ENCODE data around the gene RASSF7.

Gene RASSF7

DNA sequence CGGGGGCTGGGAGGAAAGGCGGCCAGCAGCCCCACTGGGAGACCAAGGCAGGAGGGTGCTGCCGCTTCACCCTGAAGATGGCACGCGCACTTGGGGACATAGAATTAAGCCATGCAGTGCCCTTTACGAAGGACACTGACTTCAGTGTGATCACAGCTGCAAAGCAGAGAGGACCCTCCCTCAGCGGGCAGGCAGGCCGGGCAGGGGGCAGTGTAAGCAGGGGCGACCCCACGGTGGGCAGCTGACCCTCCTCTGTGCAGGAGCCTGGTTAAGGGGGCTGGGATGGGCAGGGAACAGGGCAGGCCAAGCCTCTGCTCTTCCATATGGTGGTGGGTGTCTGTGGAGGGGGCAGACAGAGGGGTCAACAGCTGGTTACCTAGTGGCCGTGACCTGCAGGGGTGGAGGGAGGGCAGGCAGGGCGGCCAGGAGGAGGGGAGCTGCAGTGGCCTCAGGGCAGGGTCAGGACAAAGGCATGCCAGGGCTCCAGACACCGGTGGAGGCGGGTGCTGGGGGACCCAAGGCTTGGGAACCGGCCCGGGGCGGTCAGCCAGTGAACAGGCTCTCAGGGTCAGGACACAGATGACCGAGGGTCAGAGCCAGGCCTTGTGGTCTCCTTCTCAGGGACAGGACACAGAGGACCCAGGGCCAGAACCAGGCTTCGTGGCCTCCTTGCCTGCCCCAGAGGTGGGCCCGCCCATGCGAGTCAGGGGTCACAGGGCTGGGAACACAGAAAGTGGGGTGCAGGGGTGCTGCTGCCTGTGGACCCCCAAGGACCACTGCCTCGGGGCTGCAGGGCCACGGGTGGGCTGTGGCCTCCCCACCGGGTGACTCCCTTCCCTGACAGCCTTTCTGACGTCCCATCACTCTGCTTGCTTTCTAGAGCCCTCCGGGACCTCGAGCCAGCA is 7.4 kb upstream of the RASSF7 start:
- no peak for DNase-seq

DNA sequence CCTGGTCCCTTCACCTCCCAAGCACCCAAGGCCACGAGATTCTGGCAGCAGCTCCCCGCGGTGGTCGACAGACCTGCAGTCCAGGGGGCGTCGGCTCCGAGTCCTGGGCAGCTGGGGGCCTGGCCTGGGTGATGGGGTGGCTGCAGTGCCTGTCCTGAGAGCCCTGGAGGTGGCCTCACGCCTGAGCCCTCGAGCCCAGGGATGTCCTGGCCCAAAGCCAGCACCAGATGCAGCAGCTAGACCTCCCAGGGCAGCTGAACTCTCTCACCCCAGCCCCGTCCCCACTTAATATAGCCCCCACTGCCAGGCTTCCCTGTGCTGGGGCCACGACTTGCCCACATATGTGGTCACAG is 6.8 kb upstream of the RASSF7 start:
- DNase-seq: no peak

DNA sequence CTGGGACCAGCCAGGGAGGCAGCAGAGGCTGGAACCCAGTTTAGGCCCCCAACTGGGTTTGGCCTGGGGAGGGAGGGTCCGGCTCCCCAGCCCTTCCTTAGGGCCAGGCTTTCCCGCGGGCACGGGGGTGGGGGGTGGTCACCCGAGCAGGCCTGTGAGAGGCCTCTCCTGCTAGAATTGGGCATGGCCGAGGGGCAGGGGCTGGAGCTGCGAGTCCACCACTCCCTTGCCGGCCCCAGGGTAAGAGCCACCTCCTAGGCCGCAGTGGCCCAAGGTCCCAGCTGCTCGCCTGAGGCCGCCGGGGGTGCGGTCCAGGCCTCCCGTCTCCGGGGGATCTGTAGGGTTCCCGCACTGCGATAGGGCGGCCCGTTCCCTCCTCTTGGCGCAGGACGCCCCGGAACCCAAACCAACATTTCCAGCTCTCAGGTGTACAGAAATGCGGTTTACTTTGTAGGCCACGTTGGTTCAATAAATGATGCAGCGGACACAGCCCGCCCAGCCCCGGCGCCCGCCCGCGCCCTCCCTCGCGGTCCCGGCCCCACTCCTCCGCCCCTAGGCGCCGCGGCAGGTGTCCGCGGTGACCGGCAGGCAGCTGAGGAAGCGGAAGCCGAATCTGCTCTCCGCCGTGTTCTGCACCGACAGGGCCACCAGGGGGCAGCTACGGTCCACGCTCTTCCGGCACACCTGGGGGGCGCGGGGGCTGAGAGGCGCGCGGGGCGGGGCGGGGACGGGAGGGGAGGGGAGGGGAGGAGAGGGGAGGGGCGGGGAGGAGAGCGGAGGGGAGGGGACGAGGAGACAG is 6.1 kb upstream of the RASSF7 start:
- peak; percentile 79 for DNase-seq

DNA sequence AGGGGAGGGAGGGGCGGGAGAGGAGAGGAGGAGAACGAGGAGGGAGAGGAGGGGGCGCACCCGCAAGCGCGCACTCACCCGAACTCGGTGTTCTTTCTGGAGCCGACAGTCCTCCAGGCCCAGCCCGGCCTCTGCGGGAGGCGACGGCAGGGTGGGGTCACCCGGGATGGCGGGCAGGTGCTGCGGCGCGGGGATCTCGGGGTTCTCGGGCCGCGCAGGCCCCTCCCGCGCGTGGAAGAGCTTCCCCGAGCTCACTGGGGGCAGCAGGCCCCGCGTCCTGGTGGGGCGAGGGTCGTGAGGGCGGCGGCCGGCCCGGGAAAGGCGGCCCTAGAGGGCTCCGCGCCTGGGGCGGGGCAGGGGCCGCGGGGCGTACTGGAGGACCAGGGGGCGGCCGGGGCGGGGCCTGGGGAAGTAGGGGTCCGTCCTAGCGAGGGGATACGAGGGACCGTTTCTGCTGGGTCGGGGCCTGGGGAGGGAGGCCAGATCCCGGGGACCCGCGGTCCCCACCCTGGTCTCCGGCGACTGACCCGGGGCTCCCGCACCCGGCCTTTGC is 5.5 kb upstream of the RASSF7 start:
- no peak for DNase-seq

DNA sequence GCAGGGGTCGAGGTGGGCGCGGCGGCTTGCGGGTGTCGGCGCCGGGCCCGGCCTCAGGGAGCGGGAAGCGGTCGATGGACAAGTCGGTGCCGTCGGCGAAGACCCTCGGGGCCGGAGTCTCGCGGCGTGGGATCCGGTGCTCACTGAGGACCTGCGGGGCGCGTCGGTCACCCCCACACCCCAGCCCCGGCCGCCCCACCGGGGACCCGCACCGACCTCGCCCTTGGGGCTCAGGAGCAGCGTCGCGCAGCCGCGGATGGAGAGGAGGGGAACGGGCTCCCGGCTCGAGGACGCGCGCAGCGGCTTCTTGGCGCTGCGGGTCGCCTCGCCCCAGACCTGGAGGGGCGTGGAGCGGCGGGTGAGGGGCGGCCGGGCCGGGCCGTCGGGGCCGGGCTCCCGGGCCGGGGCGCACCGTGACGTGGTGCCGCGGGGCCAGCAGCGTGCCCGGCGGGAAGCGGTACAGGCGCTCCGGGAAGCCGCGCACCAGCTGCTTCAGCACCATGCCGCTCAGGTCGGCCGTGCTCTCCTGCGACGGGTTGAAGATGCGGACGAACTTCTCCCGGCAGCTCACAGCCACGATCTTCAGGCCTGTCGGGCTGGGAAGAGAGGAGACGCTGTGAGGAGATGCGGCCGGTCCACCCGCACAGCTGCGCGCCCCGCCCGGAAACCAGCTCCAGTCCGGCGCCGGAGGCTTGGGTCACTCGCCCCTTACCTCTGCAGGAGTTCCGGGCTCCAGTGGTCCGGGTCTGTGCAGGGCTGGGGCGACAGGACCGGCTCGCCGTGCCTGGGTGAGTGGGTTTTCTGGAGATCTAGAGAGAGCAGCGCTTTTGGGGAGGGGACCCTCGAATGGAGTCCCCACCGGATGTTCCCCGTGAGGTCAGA is 4.7 kb upstream of the RASSF7 start:
- DNase-seq: no peak

DNA sequence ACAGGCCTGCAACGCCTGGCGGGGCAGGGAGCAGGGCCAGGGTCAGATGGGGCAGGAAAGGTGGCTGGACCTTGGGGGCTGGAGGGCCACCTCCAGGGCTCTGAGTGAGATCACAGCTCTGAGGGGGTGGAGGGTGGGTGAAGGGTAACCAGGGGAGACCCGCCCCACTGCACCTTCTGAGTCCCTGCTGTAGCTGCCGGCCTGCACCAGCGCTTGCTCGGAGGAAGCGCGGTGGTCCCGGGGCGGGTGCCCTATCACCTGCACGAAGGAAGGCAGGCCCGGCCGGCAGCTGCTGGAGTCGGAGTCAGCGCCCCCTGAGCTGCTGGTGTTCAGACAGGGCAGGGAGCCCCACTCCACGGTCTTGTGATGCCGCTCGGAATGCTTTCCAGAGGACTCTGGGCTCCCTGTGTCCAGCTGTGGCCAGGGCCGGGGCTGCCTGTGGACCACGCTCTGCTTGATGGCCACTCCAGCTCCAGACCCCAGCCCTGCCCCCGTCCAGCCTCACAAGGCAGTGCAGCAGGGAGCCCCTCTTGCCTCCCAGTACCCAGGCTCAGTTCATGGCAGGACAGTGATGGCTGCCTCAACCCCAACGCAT is 4.0 kb upstream of the RASSF7 start:
- DNase-seq: no peak

DNA sequence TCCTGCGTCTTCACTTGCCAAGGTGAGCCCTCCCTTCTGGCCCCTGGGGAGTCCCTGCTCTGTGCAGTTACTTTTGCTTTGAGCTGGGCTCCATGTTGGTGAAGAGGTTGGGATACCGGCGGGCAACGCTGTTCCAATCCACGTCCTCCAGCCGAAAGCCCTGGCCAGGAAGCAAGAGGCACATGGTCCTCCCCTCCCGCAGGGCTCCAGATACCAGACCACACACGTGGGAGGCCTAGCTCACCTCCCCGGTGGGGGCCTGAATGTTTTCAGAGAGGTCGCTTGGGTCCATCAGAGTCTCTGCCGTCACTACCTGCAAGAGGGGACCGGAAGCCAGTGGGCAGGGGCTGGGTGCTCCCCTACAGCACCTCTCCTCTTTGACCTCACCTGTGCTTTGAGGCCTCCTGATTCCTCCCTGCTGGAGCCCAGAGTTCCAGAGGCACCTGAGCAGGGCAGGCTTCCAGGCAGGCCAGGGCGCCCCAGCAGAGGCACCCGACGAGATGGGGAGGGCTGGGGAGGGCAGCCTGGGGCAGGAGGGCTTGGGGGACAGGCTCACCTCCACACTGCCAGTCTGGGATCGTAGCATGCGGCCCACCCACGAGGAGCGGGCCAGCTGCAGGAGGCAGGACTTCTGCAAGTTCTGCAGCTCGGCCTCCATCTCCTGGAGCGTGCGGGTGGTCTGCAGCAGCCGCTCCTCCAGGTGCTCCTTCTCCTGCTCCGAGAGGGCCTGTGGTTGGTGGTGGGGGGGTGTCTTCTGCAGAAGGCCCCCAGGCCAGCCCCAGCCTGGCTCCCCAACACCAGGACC is 3.2 kb upstream of the RASSF7 start:
- no peak for DNase-seq

DNA sequence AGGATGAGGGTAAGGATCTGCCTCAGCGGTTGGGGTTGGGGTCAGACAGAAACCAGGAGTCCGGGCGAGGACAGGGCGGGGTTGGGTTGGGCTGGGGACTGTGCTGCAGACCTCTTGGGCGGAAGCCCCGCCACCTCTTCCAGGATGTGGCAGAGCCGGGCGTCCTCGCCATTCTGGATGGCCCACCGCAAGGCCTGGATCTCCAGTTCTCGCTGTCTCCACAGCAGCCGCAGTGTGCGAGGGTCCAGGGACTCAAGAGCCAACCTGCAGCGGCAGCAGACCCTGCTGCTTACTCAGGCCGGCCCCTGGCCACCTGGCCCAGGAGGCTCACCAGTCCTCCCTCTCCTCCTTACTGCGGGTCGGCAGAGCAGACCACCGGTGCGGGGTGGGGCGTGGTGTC is 2.3 kb upstream of the RASSF7 start:
- no peak for DNase-seq

DNA sequence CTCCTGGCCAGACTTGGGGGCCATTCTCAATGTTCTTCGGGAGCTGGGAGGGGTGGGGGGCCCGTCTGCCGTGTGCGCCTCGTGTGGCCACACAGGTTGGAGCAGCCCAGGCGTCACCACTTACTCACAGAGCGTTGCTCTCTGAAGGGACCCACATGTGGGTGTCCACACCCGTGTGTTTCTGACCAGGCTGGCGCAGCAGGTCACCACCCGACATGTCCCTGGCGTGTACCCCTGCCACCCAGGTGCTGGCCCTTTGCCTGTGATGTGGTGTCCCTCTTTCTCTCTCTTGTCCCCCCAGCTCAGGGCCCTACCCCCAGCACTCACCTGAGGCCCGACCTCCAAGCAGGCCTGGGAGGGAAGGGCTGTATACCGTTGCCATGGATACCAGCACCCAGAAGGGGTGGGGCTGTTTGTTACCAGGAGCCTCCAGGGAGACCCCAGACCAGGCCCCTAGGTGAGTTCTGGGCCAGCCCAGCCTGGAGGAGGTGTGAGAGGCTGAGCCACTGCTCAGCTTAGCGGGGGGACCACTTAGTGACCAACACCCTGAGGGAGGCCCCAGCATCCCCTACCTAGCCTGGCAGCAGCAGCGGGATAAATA is 1.6 kb upstream of the RASSF7 start:
- DNase-seq: no peak

DNA sequence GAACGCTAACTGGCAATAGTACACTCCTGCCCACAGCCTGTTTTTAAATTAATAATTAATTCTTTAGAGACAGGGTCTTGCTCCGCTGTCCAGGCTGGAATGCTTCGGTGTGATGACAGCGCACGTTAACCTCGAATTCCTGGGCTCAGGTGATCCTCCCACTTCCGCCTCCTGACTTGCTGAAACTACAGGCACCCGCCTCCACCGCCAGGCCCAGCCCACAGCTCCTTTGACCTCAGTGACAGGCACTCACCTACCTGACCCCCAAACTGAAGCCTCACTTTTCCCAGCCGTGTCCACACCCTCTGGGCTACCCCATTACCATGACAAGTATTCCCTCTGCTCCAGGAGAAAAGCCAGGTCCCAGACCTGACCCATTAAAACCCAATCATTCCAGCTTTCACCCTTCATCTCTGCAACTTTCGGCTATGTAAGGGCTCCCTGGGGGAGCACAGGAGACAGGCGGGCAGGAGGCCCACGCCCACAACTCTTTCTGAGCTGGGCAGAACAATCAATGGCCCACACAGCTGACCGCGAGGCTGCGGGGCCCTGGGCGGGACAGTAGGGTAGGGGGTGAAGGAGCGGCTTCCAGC is 962 bp upstream of the RASSF7 start:
- no peak for DNase-seq

DNA sequence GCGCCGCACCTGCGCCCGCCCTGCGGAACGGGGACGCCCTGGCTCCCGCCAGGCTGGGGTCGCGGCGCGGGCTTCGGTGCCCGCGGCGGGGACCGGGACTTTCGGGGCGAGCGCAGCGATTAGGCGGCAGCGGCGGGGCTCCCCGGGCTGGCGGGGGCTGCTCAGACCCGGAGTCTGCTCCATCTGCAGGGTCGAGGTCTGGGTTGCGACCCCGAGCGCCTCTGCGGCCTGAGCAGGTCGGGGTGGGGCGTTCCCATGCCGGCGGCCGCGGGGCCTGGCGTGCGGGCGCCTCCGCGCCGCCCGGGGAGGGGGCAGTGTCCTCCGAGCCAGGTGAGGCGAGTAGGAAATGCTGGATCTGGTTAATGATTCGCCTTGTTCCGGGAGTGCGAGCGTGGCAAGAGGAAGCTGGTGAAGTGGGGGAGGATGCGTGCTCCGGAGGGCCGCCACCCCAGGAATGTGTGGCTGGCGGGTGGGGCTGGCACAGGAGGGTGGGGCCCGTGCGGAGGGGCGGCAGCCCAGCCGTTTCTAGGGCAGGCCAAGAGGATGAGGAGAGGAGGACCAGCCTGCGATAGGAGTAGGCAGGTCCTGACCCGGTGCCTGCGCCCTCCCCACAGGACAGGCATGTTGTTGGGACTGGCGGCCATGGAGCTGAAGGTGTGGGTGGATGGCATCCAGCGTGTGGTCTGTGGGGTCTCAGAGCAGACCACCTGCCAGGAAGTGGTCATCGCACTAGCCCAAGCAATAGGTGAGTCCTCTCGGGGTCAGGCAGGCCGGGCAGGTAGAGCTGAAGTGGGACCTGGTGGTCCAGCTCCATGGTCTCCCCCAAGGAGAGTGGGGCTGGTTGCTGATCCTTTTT is 606 bp downstream of the RASSF7 start:
- no peak for DNase-seq

DNA sequence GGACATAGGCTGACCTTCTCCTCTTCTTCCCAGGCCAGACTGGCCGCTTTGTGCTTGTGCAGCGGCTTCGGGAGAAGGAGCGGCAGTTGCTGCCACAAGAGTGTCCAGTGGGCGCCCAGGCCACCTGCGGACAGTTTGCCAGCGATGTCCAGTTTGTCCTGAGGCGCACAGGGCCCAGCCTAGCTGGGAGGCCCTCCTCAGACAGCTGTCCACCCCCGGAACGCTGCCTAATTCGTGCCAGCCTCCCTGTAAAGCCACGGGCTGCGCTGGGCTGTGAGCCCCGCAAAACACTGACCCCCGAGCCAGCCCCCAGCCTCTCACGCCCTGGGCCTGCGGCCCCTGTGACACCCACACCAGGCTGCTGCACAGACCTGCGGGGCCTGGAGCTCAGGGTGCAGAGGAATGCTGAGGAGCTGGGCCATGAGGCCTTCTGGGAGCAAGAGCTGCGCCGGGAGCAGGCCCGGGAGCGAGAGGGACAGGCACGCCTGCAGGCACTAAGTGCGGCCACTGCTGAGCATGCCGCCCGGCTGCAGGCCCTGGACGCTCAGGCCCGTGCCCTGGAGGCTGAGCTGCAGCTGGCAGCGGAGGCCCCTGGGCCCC is 1.4 kb downstream of the RASSF7 start:
- DNase-seq: no peak

DNA sequence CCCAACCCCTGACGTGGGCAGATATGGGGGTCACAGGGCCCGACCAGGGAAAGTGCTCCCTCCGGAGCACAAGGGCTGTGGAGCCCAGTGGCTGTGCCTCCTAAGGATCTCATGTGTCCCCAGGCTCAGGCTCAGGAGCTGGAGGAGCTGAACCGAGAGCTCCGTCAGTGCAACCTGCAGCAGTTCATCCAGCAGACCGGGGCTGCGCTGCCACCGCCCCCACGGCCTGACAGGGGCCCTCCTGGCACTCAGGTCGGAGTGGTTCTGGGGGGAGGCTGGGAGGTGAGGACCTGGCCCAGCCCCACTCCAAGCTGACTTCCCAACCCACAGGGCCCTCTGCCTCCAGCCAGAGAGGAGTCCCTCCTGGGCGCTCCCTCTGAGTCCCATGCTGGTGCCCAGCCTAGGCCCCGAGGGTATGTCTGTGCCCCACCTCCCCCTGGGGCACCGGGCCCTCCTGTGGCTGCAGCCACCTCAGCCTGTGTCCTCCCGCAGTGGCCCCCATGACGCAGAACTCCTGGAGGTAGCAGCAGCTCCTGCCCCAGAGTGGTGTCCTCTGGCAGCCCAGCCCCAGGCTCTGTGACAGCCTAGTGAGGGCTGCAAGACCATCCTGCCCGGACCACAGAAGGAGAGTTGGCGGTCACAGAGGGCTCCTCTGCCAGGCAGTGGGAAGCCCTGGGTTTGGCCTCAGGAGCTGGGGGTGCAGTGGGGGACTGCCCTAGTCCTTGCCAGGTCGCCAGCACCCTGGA is 2.5 kb downstream of the RASSF7 start:
- DNase-seq: no peak

DNA sequence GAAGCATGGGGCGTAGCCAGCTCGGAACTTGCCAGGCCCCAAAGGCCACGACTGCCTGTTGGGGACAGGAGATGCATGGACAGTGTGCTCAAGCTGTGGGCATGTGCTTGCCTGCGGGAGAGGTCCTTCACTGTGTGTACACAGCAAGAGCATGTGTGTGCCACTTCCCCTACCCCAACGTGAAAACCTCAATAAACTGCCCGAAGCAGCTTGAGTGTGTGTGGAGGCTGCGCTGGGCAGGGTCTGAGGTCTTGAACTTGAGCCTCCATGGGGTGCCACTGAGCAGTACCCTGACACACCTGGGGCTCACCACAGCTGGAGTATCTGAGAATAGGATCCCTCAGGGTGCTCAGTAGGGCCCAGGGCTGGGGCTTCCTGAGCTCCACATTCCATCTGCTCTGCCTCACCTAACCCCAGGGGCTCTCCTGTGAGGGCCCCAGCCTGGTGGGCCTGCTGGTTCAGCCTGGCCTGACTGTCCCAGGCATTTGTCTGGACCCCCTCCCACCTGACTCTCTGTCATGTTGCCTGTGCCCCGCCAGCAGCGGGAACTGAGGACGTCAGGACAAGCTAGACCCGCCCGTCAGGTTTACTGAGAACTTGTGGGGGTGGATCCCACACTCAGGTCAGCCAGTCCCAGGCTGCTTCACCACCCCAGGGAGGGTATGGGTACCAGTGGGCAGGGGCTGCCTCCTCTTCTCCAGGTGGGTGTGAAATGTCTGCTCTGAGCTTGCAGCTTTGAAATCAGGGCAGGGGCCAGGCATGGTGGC is 3.2 kb downstream of the RASSF7 start:
- DNase-seq: no peak

DNA sequence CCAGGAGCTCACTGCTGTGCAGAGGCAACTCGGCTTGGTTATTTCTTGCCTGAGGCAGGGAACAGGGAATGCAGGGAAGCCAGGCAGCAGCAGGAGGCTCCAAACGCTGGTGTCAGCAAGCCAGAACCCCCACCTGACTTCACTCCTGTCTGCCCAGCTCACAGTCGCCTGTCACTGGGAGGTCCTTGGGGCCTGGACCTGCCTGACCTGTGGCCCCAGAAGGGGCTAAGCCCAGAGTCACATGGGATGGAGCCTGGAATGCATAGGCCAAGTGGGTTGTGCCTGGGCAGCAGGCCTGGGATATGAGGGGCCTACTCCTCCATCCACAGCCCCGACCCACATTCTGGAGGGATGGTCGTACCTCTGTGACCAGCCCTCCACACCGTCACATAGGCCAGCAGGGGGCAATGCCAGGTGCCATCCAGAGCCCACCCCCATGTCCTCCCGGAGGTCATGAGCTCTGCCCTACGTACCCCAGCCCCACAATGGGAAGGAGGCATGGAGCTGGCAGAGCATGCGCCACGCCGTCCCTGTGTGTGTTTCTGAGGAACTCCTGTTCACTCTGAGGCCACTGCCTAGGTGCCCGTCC is 5.2 kb downstream of the RASSF7 start:
- no peak for DNase-seq

DNA sequence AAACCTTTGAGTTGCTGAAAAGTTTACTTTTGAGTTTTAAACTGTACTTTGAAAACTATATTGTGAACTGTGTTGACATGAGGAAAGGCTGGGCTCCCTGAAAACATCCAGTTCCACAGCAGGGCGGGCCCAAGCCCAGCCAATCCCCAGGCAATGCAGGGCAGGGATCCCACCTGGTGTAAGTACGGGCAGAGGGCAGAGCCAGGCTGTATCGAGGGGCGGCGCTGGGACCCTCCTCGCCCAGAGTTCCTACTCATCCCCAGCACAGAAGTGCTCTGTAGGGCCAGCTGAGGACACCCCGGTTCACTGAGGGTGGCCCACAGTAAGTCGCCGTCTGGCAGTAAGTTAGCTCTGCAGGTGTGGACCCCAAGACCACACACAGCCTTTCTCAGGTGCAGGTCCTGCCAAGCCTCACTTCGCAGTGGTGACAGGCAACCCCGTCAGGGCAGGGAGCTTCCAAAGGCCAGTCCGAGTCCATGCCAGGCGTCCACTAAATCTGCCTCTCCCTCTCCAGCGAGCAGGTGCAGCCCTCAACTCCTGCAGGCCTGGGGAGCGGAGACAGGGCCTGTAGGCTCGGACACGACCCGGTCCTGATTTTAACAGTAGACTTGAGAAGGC is 6.3 kb downstream of the RASSF7 start:
- no peak for DNase-seq
